Measurements from ENCODE around the gene PNPLA8.
A peak's percentile ranks its signal among the peaks of the same experiment; 100 is the strongest.

Gene PNPLA8

DNA sequence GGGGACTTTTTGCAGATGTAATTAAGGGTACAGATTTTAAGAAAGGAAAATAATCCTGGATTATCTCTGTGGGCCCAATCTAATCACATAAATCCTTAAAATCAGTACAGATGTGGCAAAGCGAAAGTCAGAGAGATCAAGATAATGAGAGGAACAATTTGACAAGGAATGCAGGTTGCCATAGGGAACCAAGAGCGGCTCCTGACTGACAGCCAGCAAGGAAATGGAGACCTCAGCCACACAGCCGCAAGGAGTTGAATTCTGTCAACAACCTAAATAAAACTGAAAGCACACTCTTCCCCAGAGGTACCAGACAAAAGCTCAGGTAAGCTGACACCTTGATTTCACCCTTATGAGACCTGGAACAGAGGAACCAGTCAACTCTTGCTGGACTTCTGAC lies 3.4 kb upstream of the PNPLA8 start:
- Histone ChIP-seq H3K79me2 (ENCODE audit: low read length) (peaks cover 10% of the 10 kb centered on the region), H3K9me3 (replicated peaks; ENCODE audit: insufficient read depth, low read length) (no peaks in the 10 kb centered on the region), H3K9me2 (replicated peaks; ENCODE audit: insufficient read depth, low read length) (no peaks in the 10 kb centered on the region), H3F3A (ENCODE audit: insufficient read depth, low read length) (peaks cover 13% of the 10 kb centered on the region), H3K4me2 (ENCODE audit: low read depth, low read length) (peak overlapping the region; percentile 16; the same call in 1 of the 2 replicates), H4K20me1 (ENCODE audit: insufficient read depth, low read length) (no peaks in the 10 kb centered on the region), H3K4me1 (ENCODE audit: low read length) (peaks cover 18% of the 10 kb centered on the region), H3K4me3 (ENCODE audit: low read length) (0 out of 2 replicates have a peak overlapping the region, but pooled peaks have one; percentile 5), H2AFZ (ENCODE audit: low read length) (peak overlapping the region; percentile 33; the same call in 1 of the 2 replicates), H3K9ac (ENCODE audit: low read length) (no peak overlapping the region), H3K27ac (ENCODE audit: low read length) (no peak overlapping the region), H3K27me3 (replicated peaks; ENCODE audit: insufficient read depth, low read length) (no peaks in the 10 kb centered on the region), H3K36me3 (replicated peaks; ENCODE audit: insufficient read depth, low read length) (no peaks in the 10 kb centered on the region)
- TF ChIP-seq, protein P1, sequence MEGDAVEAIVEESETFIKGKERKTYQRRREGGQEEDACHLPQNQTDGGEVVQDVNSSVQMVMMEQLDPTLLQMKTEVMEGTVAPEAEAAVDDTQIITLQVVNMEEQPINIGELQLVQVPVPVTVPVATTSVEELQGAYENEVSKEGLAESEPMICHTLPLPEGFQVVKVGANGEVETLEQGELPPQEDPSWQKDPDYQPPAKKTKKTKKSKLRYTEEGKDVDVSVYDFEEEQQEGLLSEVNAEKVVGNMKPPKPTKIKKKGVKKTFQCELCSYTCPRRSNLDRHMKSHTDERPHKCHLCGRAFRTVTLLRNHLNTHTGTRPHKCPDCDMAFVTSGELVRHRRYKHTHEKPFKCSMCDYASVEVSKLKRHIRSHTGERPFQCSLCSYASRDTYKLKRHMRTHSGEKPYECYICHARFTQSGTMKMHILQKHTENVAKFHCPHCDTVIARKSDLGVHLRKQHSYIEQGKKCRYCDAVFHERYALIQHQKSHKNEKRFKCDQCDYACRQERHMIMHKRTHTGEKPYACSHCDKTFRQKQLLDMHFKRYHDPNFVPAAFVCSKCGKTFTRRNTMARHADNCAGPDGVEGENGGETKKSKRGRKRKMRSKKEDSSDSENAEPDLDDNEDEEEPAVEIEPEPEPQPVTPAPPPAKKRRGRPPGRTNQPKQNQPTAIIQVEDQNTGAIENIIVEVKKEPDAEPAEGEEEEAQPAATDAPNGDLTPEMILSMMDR (IDR thresholded peaks at IDR 0.05; ENCODE audit: low read length), result no peak
- TF ChIP-seq EZH2 (optimal IDR thresholded peaks at IDR 0.05; ENCODE audit: low read depth, low read length) (no peak), EZH2phosphoT487 (IDR thresholded peaks at IDR 0.05; ENCODE audit: low read length) (no peak)
- peak; percentile 70 for DNase-seq

DNA sequence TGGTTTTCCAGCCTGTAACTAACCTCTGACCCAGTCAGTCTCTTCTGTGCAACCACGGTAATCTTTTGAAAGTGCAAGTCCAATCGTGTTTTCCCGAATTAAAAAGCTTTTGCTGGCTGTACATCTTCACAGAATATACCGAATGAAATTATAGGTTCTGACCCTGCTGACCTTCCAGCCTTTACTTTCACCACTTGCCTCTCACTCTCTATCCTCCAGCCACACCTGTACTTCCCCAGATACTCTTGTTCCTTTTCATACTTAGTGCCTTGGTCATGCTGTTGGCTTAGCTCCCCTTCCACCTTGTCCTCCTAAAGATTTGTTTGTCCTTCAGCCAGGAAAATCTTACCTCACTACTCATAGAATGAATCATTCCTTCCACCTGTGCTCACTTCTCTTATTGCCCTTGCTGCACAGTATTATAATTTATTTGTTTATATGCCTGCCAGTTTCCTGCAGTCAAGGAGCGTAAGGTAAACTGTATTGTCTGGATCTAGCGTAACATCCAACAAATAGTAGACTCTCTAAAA lies 2.3 kb upstream of the PNPLA8 start:
- H3F3A ChIP-seq (ENCODE audit: insufficient read depth, low read length), result peaks cover 13% of the 10 kb centered on the region
- no peak overlapping the region for H3K4me2 ChIP-seq (ENCODE audit: low read depth, low read length)
- DNase-seq, result no peak
- H3K9me2 ChIP-seq (replicated peaks; ENCODE audit: insufficient read depth, low read length), result no peaks in the 10 kb centered on the region
- TF ChIP-seq EZH2phosphoT487 (IDR thresholded peaks at IDR 0.05; ENCODE audit: low read length) (no peak), EZH2 (optimal IDR thresholded peaks at IDR 0.05; ENCODE audit: low read depth, low read length) (no peak)
- TF ChIP-seq, protein P1 (IDR thresholded peaks at IDR 0.05; ENCODE audit: low read length), result no peak
- no peaks in the 10 kb centered on the region for H3K36me3 ChIP-seq (replicated peaks; ENCODE audit: insufficient read depth, low read length)
- no peak overlapping the region for H2AFZ ChIP-seq (ENCODE audit: low read length)
- H3K9ac ChIP-seq (ENCODE audit: low read length), result no peak overlapping the region
- H3K27me3 ChIP-seq (replicated peaks; ENCODE audit: insufficient read depth, low read length), result no peaks in the 10 kb centered on the region
- no peaks in the 10 kb centered on the region for H3K9me3 ChIP-seq (replicated peaks; ENCODE audit: insufficient read depth, low read length)
- H4K20me1 ChIP-seq (ENCODE audit: insufficient read depth, low read length), result no peaks in the 10 kb centered on the region
- H3K4me1 ChIP-seq (ENCODE audit: low read length), result peaks cover 18% of the 10 kb centered on the region
- no peak overlapping the region for H3K4me3 ChIP-seq (ENCODE audit: low read length)
- H3K27ac ChIP-seq (ENCODE audit: low read length), result no peak overlapping the region
- H3K79me2 ChIP-seq (ENCODE audit: low read length), result peaks cover 21% of the 10 kb centered on the region

DNA sequence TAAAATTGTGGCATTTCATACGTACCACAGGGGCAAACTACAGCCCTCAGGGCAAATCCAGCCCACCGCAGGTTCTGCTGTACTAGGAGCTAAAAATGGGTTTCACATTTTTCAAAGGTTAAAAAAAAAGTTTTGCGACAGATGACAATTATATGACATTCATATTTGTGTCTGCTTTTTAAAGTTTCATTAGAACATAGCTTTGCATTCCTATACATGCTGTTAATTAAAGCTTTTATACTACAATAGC lies 758 bp upstream of the PNPLA8 start:
- peak overlapping the region; percentile 65 for H2AFZ ChIP-seq (ENCODE audit: low read length)
- peak overlapping the region; percentile 78 for H3K4me2 ChIP-seq (ENCODE audit: low read depth, low read length)
- H3K79me2 ChIP-seq (ENCODE audit: low read length), result peaks cover 35% of the 10 kb centered on the region
- no peaks in the 10 kb centered on the region for H3K9me3 ChIP-seq (replicated peaks; ENCODE audit: insufficient read depth, low read length)
- peaks cover 13% of the 10 kb centered on the region for H3F3A ChIP-seq (ENCODE audit: insufficient read depth, low read length)
- H3K27me3 ChIP-seq (replicated peaks; ENCODE audit: insufficient read depth, low read length), result no peaks in the 10 kb centered on the region
- H3K9ac ChIP-seq (ENCODE audit: low read length), result peak overlapping the region; percentile 88
- peaks cover 18% of the 10 kb centered on the region for H3K4me1 ChIP-seq (ENCODE audit: low read length)
- no peak for TF ChIP-seq EZH2 (optimal IDR thresholded peaks at IDR 0.05; ENCODE audit: low read depth, low read length)
- no peak for TF ChIP-seq EZH2phosphoT487 (IDR thresholded peaks at IDR 0.05; ENCODE audit: low read length)
- TF ChIP-seq, protein P1 (IDR thresholded peaks at IDR 0.05; ENCODE audit: low read length), result no peak
- H3K9me2 ChIP-seq (replicated peaks; ENCODE audit: insufficient read depth, low read length), result no peaks in the 10 kb centered on the region
- H3K4me3 ChIP-seq (ENCODE audit: low read length), result peak overlapping the region; percentile 75
- no peak for DNase-seq
- H3K36me3 ChIP-seq (replicated peaks; ENCODE audit: insufficient read depth, low read length), result no peaks in the 10 kb centered on the region
- H3K27ac ChIP-seq (ENCODE audit: low read length), result peak overlapping the region; percentile 87
- no peaks in the 10 kb centered on the region for H4K20me1 ChIP-seq (ENCODE audit: insufficient read depth, low read length)

All from MM.1S (cell line).